HG03045 (cell line): ENCODE data around the gene KRTAP4-3.
"Not testable (repeated sequence)": the region's sequence is repeated elsewhere in the genome, so short reads cannot be mapped to it uniquely, and the experiment has no call there.

Experiments used
- ATAC-seq: cut with Tn5 transposase; IDR thresholded peaks from one replicate; pipeline ENCODE4 v1.9.1; 2021; ENCODE audit warnings: mild to moderate bottlenecking, moderate library complexity; ENCODE audit not compliant: unreplicated experiment

The KRTAP4-3 gene

GRCh38 chr17:41153856-41154255 is 14.2 kb downstream of the KRTAP4-3 start:
- no peak for ATAC-seq

- ATAC-seq, result no peak
These were observed 16.5 kb downstream of the KRTAP4-3 start for GRCh38 chr17:41151525-41151924.

GRCh38 chr17:41150026-41150425 is 18.0 kb downstream of the KRTAP4-3 start:
- ATAC-seq, result no peak

- no peak for ATAC-seq
These were observed 18.4 kb downstream of the KRTAP4-3 start, which contains the start of gene KRTAP4-5 for GRCh38 chr17:41149652-41149985. KRTAP4-5 (minus strand) TSS chr17:41149825; CDS start chr17:41149767, 58 bp downstream.

- ATAC-seq, result not testable (repeated sequence)
These were observed 18.9 kb downstream of the KRTAP4-3 start for GRCh38 chr17:41148971-41149651.

GRCh38 chr17:41147531-41148204 is 20.4 kb downstream of the KRTAP4-3 start:
- ATAC-seq, result no peak

GRCh38 chr17:41145261-41145660 is 22.8 kb downstream of the KRTAP4-3 start:
- ATAC-seq, result no peak

- no peak for ATAC-seq
These were observed 23.2 kb downstream of the KRTAP4-3 start for GRCh38 chr17:41144846-41145245.

- no peak for ATAC-seq
These were observed 26.7 kb downstream of the KRTAP4-3 start for GRCh38 chr17:41141361-41141760.

- ATAC-seq, result no peak
These were observed 27.5 kb downstream of the KRTAP4-3 start, which contains the start of gene KRTAP4-6 for GRCh38 chr17:41140360-41141131. KRTAP4-6 (minus strand) TSS chr17:41140544; CDS start chr17:41140487, 57 bp downstream.

GRCh38 chr17:41139865-41140264 is 28.2 kb downstream of the KRTAP4-3 start:
- not testable (repeated sequence) for ATAC-seq

- ATAC-seq, result no peak
These were observed 33.9 kb downstream of the KRTAP4-3 start for GRCh38 chr17:41133880-41134735.

- no peak for ATAC-seq
These were observed 36.0 kb downstream of the KRTAP4-3 start for GRCh38 chr17:41131979-41132378.

GRCh38 chr17:41127371-41127770 is 40.6 kb downstream of the KRTAP4-3 start:
- no peak for ATAC-seq

GRCh38 chr17:41126412-41126811 is 41.6 kb downstream of the KRTAP4-3 start:
- ATAC-seq, result no peak

GRCh38 chr17:41125064-41125463 is 43.0 kb downstream of the KRTAP4-3 start:
- no peak for ATAC-seq

- not testable (repeated sequence) for ATAC-seq
These were observed 44.0 kb downstream of the KRTAP4-3 start, which contains the start of gene KRTAP4-12 for GRCh38 chr17:41123991-41124371. KRTAP4-12 (minus strand) TSS chr17:41124182; CDS start chr17:41124122, 60 bp downstream.

- ATAC-seq, result not testable (repeated sequence)
These were observed 44.6 kb downstream of the KRTAP4-3 start for GRCh38 chr17:41123292-41123990.

GRCh38 chr17:41121742-41122141 is 46.3 kb downstream of the KRTAP4-3 start:
- ATAC-seq, result no peak
